GM13976 (cell line): ENCODE measurements around the gene GPR39.

Experiments
- DNase-seq: peaks from one replicate; pipeline ENCODE4 v3.0.0; 2012; ENCODE audit warnings: low spot score
- in situ Hi-C: fragments of 300-500 bp; cut with MboI; formaldehyde crosslinking; loops from one replicate; pipeline ENCODE4 v1.12.0; 2022; ENCODE audit warnings: low sequenced_read_pairs, mixed read lengths, inconsistent platforms; ENCODE audit not compliant: unreplicated experiment
- TF ChIP-seq, protein P1 (sequence below): IDR thresholded peaks from 2 replicates; pipeline ENCODE4 v1.5.1; 2012; ENCODE audit warnings: borderline replicate concordance, mild to moderate bottlenecking; ENCODE audit not compliant: insufficient read depth; ENCODE audit errors: extremely low read depth, missing control alignments, control extremely low read depth

Gene GPR39

DNA sequence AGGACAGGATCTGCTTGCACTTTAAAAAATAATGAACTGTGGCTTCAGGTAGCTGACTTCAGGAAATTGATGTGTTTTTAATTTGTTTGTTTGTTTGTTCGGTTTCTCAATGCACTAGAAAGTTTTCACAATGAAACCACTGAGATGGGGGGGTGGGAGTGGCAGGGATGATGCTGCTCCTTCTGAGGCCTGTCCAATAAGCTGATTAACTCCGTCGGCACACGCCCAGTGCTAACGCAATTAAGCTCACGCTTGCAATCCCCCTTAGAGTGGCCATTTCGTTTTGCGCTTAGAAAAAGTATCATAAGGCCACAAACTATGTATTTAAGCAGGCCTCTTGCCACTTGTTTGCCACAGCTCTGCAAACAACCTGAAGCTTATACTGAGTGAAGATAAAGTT is 12.5 kb upstream of the GPR39 start:
- TF ChIP-seq, protein P1, sequence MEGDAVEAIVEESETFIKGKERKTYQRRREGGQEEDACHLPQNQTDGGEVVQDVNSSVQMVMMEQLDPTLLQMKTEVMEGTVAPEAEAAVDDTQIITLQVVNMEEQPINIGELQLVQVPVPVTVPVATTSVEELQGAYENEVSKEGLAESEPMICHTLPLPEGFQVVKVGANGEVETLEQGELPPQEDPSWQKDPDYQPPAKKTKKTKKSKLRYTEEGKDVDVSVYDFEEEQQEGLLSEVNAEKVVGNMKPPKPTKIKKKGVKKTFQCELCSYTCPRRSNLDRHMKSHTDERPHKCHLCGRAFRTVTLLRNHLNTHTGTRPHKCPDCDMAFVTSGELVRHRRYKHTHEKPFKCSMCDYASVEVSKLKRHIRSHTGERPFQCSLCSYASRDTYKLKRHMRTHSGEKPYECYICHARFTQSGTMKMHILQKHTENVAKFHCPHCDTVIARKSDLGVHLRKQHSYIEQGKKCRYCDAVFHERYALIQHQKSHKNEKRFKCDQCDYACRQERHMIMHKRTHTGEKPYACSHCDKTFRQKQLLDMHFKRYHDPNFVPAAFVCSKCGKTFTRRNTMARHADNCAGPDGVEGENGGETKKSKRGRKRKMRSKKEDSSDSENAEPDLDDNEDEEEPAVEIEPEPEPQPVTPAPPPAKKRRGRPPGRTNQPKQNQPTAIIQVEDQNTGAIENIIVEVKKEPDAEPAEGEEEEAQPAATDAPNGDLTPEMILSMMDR: no peak
- in situ Hi-C loops: no loop called here
- no peak for DNase-seq

- in situ Hi-C loops: no loop called here
- TF ChIP-seq, protein P1: no peak
- DNase-seq: no peak
These were observed 8.8 kb upstream of the GPR39 start for GRCh38 chr2:132407784-132408183.

DNA sequence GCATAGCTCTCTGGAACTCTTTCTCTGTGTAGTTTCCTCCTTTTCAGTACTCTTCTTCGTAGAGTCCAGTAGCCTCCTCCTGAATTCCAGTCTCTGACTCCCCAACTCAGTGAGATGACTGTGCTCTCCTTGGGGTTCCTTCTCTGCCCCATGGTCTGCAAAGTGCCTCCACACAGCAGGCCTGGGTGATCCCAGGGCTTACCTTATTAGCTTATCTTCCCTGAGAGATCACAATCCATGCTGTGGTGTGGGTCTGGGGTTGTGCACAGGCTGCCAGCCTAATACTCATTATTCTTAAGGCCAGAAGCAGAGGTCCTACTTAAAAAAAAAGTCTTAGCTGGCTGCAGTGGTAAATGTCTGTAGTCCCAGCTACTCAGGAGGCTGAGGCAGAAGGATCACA is 4.6 kb upstream of the GPR39 start:
- DNase-seq: no peak
- TF ChIP-seq, protein P1: no peak
- in situ Hi-C loops: no loop called here

GRCh38 chr2:132414081-132414480 is 2.5 kb upstream of the GPR39 start:
- TF ChIP-seq, protein P1: no peak
- no peak for DNase-seq
- in situ Hi-C loops: no loop called here

DNA sequence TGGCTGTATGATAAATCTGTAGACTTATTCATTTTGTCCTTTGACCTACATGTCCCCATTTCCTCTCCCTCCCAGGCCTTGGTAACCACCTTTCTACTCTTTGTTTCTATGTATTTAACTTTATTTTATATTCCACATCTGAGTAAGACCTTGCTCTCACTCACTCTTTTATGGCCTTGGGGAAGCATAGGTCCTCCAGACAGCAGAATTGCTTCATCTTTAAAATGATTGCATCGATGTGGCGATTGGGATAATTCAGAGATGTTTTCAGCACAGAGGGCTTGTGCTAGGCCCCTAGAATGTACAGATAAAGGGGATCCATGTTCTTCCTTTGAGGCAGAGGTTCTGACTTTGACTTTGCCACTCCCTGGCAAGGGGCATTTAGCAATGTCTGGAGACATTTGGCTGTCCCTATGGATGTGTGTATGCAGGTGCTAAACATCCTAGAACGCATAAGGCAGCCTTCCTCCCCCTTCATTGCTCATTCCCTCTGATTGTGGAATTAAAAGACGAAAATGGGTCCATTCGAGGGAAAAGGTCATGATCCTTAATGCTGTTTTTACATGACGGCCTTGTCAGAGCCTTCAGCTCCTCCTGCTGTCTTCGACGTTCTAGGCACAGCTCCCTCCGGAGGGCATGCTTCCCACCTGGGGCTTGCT is 1.2 kb upstream of the GPR39 start:
- in situ Hi-C loops: no loop called here
- DNase-seq: no peak
- TF ChIP-seq, protein P1: no peak

DNA sequence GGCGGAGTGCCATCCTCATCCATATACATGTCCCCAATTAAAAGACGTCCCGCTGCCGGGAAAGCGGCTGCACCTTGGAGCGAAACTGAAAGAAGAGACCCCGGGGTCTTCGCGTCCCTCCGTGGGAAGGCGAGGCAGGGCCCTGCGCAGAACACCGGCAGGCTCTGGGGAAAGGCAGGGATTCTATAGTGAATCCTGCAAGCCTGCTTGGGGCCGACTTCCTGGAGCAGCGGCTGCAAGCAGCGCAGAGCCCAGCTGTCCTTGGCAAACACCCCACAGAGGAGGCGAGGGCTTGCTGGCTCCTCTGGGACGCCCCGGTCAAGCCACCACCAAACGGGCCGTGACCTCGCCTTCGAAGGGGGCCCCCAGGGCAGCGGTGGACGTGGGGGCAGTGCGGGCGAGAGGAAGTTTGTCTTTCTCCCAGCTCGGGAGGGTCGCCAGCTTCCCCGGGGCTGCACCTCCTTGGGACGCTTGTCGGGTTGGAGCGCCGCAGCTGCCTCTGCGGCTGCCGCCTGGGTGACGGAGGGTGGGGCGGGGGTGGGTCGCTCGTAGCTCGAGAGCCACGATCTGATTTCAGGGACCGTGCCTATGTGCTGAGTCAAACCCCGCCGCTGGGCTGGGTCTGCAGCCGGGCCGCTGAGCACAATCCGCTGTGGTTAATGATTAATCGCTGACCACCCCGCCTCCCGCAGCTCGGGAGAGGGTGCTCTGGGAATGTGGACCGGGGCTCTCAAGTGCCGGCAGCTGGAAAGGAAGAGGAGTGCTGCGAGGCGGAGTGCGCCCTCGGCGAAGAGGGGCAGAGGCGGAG is 486 bp upstream of the GPR39 start:
- DNase-seq: no peak
- in situ Hi-C loops: no loop called here

More for the DNA sequence above, 486 bp upstream of the GPR39 start:
- TF ChIP-seq, protein P1: no peak
